NCI-H2107 treated with DMSO at 0.1 percent for 48 hours (cell line): ENCODE data around the gene DEDD.

ENCODE experiments used
- DNase-seq: peaks from one replicate; lab custom pipeline; 2025; ENCODE audit not compliant: unreplicated experiment; lab: John Stamatoyannopoulos, UW

Gene DEDD, protein sequence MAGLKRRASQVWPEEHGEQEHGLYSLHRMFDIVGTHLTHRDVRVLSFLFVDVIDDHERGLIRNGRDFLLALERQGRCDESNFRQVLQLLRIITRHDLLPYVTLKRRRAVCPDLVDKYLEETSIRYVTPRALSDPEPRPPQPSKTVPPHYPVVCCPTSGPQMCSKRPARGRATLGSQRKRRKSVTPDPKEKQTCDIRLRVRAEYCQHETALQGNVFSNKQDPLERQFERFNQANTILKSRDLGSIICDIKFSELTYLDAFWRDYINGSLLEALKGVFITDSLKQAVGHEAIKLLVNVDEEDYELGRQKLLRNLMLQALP

DNA sequence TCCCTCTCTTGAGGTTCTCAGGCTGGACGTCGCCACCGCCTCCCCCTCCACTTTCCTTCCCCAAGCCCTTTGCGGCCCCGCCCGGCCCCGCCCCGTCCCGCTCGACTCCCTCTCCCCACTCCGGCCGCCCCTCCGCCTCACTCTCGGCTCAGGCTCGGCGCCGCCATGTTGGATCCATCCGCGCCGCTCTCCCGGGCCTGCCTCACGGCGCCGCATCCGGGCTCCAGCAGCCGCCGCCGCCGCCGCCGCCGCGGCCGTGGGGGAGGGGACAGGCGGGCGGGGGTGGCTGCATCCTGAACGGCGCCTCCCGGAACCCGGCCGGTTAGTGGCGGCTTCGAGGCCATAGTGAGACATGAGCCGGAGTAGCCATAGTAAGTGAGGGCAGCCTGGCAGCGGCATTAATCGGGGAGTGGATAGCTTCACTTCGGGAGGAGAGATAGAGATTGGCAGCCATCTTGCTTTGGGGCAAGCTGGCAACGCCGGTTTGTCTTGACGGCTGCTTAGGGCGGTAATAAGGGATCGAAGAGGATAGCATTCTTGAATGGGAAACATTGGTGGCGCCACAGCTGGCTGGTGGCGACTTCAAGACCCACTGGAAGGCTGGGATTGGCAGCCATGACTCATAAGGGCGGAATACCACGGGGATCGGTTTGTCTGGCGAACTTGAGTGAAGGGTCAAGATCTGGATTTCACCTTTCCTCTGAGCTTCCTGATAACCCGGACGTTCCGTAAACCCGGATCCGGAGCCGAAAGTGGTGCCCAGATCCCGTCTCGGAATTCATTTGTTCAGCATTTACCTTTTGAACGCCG, at the start of gene DEDD:
Gene DEDD (minus strand): TSS at position 258 of the 810 bp plus-strand sequence. CDS start 8,205 bp downstream, outside the sequence.
- peak; percentile 99 for DNase-seq

DNA sequence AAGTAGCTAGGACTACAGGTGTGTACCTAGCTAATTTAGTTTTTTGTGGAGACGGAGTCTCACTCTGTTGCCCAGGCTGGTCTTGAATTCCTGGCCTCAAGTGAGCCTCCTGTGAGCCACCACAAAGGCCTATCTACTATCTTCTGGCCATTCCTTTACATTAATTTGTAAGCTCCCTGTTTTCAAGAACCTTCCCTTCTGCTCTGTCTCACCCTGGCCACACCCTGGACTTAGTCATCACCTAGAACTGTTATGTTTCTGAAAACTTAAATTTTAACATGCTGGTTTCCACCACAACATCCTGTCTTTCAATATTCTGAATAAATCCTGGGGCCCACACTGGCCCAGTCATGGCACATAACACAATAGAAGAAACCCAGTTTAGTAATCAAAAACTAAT, 49.7 kb upstream of the DEDD start:
- no peak for DNase-seq

DNA sequence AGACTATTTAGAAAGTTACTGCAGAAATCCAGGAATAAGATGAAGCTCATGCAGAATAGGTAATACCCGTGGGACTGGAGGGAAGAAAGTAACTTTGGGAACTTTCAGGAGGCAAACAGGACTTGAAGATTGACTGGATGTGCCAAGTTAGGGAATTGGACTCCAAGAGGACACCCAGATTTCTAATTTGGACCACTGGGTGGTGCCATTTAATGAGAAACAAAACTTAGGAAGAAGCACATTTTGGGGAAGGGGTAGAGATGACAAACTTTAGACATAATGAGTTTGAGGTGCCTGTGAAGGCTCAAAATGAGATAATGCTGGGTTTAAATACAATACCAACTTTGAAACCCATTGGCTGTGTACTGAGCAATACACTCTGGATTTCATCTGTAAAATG, 48.2 kb upstream of the DEDD start:
- DNase-seq = no peak

DNA sequence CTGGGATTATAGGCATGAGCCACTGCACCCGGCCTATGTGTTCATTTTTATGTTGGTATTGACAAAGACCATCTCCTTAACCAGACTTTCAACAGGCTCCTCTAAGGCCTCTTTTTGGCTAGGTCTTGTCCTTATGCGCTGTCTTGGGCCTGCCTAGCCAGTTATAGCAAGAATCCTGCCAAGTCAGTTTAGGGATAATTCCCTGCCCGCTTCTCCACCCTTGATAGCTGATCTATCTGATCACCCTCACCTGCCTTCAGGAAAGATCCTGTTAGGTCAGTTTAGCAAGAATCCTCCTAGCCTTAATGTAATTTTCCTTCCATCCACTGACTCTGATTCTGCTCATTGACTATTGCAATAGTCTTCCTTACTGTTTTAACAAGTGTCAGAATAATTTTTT, 47.2 kb upstream of the DEDD start:
- no peak for DNase-seq

DNA sequence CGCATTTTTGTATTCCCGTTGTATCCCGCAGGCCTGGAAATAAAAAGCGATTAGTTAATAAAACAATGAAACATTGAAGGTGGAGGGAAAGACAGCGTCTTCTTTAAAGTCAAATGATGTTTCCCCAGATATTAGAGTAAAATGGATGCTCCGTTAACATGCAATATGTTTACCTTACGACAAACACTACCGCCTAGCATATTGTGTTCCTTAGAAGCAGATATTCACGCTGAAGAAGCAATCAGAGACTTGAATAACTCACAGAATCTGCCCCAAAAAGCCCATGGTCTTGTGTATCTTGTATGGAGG, 45.4 kb upstream of the DEDD start:
- DNase-seq = no peak

DNA sequence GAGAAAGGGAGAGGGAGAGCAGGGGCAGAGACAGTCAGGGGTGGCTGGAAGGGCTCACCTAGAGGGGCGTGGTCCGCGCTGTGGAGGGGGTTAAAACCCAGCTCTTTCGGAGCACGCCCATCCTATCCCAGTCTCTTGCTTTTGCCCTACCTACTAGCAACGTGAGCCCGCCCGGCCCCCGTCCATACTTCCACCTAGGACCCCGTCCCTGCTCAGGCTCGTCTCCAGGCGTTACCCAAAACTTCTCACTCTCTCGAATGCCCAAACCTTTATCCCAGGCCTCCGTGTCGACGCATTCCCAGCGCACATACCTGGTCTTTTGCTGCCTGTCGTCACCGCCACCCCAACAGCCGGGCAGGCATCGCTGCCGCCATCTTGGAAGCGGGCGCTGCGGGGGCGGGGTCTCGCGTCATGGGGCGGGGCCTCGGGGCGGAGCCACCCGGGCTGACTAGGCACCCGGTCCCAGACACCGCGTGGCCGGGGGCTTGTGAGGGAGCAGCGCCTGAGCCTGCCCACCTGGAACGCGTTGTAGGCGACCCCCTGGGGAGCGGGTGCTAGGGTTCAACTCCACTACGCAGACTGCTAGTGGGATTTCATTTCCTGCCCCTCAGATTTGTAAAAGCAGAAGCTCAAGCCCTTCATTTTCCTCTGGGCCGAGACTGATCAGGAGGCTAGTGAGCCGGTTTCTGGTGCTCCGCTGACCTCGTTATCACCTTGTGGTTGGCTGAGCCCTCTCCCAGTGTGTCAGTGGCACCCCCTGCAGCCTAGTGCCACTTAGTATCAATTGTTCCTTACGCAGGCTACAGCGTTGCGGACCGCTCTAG, 44.9 kb upstream of the DEDD start, which contains the start of gene B4GALT3:
Gene B4GALT3 (minus strand): TSS at position 396 of the 824 bp plus-strand sequence. CDS start 1,447 bp downstream, outside the sequence.
- peak; percentile 85 for DNase-seq

DNA sequence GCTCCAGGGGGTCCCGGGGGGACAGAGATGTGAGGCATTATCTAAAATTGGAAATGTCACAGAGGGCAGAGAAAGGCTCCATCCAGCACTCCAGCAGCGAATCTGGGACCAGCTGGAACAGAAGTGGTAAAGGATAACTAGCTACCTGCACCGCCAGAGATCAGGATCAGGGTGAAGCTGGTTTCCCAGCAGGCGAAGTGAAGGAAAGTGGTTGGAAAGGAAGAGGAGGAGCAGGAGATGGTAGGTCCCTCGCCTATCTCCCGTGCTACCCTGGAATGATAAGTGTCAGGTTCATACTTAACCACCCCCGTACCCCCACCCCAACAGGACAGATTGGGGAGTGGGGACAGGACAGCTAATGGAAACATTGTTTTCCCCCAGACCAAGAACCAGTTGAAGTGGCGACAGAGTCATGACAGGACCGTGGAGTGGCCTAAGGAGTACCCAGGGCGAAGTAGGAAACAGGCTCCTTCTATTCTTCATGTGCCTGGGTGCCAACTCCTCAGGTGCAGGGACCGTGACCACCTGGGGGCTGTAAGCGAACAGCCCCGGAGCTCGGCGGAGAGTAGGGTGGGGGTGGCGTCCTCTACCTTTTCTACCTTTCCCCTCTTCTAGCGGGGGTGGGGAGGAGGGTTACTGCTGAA, 44.1 kb upstream of the DEDD start:
- DNase-seq = no peak

DNA sequence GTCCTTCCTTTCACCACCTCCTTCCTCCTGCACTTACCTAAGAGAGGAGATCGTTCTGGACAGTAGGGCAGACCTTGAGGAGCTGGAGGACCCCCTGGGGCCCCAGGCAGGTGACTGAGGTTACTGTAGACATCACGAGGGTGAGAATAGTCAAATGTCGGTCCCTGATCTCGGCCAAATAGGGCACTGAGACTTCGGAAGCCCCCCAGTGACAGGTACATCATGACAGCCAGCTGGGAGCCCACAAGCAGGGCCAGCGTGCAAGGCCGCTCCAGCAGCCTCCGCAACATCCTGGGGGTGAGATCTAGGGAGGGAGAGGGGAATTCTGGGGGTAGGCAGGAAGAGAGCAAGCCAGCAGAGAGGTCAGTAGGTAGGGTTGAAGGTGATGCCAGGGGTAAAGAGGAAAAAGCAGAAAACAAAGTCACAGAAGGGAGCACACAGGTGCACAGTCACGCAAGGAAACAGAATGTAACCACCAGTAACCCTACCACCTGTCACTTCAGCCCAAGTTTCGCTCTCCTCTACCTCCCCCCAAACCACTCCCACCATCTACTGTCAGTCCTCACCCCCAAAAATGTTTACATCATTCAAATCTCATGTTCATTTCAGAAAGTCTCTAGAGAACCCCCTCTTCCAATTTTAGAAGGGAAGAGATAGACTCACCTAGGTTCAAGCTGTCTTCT, 43.4 kb upstream of the DEDD start:
- no peak for DNase-seq

DNA sequence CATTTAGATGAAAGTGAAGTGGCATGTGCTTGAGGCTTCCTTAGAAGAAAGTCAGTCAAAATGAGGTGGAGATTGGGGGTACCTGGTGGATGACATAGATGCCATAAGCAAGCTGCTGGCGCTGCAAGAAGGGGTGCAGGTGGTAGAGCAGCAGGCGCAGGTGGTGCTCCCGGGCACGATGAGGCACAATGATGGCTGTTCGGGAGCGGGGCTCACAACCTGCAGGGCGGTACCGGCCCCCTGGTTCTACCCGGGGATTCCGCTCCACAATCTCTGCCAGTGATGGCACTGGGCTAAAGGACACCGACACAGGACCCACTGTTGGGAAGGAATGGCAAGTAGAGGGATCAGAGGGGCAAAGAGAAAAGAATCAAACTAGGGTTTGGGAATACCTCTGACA, 42.4 kb upstream of the DEDD start:
- DNase-seq = no peak

DNA sequence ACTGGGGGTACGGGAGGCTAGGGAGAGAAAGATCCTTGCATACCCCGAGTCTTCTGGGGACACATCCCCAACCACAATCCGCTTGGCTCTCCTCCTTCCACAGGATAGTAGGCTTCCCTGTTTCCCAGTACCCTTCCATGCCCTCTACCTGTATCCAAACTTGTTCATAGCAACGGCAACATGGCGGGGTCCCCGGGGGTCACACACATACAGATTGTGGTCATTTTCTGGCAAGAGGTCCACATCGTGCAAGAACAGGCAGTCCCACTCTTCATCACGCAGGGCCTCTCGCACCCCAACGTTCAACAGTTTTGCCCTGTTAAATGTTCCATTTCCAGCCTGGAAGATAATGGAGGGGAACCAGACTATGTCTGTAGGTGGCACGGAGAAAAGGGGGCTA, 41.2 kb upstream of the DEDD start:
- DNase-seq = no peak

DNA sequence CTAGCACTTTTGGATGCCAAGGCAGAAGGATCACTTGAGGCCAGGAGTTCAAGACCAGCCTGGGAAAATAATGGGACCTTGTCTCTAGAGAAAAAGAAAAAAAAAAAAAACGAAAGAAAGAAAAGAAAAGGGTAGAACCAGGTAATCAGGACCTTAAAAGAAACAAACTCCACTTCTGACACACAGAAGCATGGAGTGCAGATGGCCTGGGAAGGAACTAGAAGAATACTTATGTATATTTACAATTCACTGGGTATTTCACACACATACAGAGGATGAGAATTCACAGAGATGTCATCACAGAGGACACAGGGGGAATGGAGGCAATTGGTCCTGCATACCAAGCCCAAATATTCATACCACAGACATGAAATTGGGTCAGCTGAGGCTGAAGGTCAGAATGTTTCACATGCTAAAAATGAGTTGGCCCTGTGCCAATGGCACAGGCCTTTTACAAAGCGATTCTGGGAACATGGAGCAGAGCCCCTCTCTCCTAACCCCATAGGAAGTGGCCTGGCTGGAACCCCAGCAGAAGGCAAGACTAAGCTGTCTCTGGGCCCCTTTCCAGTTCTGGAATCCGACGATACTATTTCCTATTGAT, 40.4 kb upstream of the DEDD start:
- no peak for DNase-seq

DNA sequence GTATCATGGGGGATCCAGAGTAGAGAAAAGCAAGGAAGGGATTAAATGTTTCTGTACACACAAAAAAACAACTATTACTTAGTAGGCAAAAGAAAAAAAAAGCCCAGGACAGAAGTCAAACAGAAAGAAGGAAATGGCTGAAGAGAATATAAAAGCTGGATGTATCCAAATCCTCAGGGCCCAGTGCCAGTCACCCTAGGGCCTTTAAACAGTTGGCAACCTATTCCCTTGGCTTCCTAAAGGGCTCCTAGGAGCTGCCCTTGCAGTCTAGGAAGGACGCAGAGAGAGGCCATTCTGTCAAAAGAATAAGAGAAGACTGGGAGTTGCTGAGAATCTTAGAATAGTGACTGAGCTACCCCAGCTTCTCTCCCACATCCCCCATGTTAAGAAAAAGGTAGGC, 39.9 kb upstream of the DEDD start:
- no peak for DNase-seq

DNA sequence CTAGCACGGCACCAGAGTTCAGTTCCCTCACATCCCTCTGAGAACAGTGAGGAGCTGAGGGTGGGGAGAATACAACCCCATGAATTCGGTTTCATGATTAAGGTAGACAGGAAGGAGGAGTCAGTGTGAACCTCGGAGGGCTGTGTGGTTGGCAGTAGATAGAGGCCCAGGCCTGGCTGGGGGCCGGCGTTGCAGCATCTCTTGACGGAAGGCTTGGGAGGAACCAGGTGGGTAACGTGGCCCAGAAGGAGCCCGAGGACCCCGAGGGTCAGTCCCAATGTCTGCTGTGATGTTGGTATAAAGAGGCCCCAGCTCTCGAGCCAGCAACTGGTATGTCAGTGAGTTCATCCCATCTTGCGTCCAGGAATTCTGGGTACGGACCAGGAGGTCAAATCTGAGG, 39.2 kb upstream of the DEDD start:
- DNase-seq = no peak

DNA sequence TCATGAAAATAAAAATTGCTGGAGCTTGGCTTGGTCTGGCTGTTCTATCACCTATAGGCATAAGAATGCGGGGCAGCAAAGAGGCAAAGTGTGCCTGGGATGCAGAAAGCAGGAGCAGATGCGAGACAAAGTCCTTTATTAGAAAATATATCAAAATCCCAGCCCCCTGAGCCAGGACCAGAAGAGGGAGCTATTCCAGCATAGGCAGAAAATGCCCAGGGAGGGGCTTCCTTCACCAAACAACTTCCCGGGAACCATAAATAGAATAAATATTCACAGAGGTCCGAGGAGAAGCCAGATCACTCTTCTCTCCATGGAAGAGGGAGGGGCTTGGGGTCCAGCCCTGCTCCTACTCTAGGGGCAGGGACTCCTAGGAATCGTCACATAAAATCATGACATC, 38.7 kb upstream of the DEDD start:
- no peak for DNase-seq

DNA sequence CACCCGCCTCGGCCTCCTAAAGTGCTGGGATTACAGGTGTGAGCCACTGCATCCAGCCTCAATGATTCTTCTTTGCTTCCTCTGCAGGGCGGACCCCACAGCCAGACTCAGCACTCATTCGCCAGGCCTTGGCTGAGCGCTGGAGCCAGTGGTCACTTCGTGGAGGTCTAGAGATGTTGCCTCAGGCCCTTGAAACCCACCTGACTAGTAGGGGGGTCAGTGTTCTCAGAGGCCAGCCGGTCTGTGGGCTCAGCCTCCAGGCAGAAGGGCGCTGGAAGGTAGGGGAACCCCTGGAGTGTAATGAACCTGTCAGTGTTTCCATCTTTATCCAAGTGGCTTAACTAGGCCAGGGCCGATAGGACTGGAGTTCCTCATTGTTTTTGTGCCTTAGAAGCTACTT, 36.4 kb upstream of the DEDD start:
- no peak for DNase-seq

DNA sequence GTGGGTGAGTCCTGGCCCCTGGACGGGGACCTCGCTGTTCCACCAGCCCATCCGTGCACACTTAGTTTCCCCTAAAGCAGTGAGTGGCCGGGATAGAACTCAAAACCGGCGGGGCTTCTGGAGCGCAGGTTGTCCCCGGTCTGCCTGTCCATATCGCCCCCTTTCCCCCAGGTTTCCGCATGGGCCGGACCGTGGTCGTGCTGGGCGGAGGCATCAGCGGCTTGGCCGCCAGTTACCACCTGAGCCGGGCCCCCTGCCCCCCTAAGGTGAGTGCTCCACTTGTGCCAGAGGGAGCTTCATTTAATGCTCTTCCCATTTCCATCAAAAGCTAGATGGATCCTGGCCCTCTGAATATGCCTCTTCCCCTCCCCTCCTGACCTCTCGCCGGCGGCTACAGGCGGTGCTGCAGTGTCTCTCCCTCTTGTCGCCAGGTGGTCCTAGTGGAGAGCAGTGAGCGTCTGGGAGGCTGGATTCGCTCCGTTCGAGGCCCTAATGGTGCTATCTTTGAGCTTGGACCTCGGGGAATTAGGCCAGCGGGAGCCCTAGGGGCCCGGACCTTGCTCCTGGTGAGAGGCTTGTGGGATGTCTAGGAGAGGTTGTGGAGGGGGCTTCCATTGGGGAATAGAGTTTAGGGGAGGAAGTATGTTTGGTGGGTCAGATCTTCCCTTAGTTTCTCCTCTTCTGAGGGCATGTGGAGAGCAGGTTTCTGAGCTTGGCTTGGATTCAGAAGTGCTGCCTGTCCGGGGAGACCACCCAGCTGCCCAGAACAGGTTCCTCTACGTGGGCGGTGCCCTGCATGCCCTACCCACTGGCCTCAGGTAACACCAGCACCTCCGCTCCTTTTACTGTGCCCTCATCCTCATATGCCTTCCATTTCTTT, 34.4 kb upstream of the DEDD start:
- DNase-seq = no peak

DNA sequence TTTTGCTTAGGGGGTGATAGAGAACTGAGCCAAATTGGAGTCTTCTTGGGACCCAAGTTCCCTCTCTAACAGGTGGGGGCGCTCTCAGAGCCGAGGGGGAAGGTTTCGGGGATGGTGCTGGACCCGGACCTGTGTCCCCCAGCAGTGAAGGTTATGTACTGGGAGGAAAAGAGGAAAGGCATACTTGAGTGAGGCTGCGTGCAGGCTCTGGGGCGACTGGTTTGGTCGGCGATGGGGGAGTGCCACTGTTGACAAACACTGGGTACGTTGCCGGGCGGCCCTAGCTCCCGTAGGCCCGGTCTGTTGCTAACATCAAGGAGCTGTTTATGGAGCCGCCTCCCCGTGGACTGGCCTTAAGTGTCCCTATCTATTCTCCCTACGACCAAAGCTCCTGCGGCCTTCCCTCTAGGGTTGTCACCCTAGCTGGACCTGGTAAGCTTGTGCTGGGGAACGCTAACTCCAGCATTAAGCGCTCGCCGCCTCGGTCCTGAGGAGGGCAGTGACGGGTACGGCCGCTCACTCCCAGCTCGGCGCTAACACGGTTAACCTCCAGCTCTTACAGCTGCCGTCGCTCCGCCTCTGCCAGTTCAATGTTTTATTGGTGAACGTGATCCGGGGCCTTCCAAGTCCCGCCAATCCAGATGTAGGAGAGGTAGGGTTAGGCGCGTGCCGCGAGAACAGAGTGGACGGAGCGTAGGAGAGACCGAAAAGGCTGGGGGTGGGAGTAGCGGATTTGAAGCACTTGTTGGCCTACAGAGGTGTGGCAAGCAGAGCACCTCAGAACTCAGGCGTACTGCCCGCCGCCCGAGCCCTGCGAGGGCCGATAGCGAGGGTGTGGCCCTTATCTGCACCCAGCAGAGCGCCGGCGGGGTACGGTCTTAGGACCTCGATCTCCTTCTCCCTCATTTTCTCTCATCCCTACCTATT, 33.5 kb upstream of the DEDD start, which contains the start of gene PPOX:
Gene PPOX (plus strand): TSS at position 685 of the 927 bp plus-strand sequence. CDS start 422 bp downstream, outside the sequence.
- peak; percentile 99 for DNase-seq
